ENCODE results near the gene GSK3A.

- no peak for TF ChIP-seq CTCF (conservative IDR thresholded peaks at IDR 0.05; ENCODE audit: low read depth, low read length)
- no peak for TF ChIP-seq EZH2 (IDR thresholded peaks at IDR 0.05; ENCODE audit: low read length, unreplicated experiment)
Measured at GRCh38 chr19:42281146-42281826, 38.9 kb upstream of the GSK3A start.
